GM20000 (cell line): Measurements from ENCODE around the gene SPAG16.
"Not testable (repeated sequence)": the region's sequence is repeated elsewhere in the genome, so short reads cannot be mapped to it uniquely, and the experiment has no call there.

ENCODE experiments used
- DNase-seq: peaks from one replicate; pipeline ENCODE4 v3.0.0; 2012; ENCODE audit warnings: low spot score
- CTCF ChIP-seq: IDR thresholded peaks from 2 replicates; pipeline ENCODE4 v1.5.1; 2012; ENCODE audit warnings: mild to moderate bottlenecking, control low read depth; ENCODE audit errors: extremely low read depth, missing control alignments

The SPAG16 gene

DNA sequence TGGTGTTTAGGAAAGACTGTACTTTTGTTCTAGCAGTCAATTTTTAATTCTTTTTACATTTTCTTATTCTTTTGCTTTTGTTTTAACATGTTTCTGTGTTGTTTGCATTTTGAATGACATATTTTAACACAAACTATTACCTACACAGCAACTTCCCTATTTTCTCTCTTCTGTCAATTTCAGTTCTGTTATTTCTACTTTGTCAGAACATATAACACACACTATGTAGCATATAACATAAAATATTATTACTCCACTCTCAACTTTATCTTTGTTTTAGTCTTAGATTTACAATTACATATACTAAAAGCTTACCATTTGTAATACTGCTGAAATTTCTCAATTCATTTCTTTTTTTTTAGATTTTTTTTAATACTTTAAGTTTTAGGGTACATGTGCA lies 753.9 kb downstream of the SPAG16 start:
- TF ChIP-seq CTCF = no peak
- DNase-seq = no peak

DNA sequence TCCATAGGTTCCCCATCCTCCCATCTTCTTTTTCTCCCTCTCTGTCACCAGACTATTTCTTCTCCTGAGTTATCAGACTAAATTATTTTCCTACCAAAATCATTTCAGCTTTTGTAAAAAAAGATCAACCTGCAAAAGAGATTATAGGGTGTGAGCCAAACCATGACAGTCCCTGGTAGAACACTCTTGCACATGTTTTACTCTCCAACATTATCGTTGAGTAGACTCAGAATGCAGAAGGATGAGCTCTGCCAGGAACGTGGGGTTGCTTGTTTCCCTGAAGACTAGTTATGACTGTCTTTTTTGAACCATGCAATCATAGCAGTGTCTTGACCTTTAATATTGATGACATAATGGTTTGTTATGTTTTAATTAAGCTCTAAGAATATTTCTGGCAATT lies 766.5 kb downstream of the SPAG16 start:
- no peak for DNase-seq
- no peak for TF ChIP-seq CTCF

DNA sequence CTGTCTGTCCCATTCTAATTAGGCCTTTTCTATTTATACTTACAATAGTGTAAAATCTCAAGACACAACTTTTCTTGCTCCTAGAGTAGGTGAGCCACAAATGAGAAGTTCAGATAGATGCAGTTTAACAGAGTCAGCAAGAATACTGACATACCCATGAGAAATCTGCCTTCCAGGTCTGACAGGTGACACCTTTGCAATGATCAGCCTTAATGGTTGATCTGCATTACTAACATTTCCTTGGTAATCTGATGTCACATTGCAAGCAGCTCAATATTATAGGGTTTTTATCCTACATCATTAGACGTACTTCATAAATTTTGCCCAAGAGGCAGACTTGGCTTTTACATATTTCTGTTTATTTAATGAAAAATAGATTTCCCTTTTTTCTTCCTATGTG lies 767.3 kb downstream of the SPAG16 start:
- TF ChIP-seq CTCF = no peak
- no peak for DNase-seq

DNA sequence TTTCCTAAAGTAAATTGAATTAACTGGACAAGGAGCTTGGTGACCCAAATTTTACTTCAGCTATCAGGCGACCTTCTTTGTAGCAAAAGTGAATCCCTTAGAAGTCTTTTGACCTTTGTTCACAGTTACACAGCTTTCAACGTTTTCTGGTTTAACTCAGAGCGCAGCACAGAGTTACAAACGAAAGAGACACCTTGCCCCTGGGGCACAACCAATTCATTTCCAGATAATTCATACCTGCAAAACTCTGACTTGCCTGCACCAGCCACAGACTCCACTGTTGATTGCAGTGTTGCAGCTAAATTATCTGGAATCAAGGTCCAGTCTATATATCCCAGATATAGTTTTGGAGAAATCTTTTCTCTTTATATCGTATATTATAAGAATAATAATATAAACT lies 768.0 kb downstream of the SPAG16 start:
- no peak for DNase-seq
- TF ChIP-seq CTCF = no peak

GRCh38 chr2:214057986-214058385 lies 773.7 kb downstream of the SPAG16 start:
- no peak for DNase-seq
- TF ChIP-seq CTCF = no peak

DNA sequence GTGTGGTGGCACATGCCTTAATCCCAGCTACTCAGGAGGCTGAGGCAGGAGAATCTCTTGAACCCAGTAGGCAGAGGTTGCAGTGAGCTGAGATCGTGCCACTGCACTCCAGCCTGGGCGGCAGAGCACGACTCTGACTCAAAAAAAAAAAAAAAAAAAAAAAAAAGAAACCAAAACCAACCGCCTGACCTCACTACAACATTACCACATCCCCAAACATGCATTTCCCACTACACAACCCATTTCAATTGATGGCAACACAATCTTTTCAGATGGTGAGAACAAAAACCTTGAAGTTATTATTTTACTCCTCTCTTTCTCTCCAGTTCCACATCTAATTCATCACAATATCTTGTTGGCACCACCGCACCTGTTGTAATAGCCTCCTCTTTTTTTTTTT lies 778.0 kb downstream of the SPAG16 start:
- not testable (repeated sequence) for DNase-seq

DNA sequence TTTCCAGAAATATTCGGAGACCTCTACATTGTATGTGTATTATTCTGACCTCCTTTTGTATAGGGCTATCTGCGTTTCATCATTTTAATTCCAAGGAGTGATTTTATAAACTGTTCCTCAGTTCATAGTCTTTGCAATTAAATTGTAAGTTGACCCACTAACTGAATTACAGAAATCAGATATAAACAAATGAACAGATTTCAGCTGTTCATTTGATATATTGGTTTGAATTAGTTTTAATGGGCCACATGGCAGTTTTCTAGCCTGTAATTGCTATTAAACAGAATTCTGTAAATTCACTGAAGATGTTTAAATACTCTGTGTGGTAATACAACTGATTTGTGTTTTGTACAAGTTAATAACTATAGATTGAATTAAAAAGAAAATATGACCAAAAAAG lies 780.2 kb downstream of the SPAG16 start:
- DNase-seq = no peak
- TF ChIP-seq CTCF = no peak

GRCh38 chr2:214066862-214067261 lies 782.6 kb downstream of the SPAG16 start:
- TF ChIP-seq CTCF = no peak
- DNase-seq = no peak
